ENCODE results near the gene PARL.

- TF ChIP-seq GABPA (IDR thresholded peaks at IDR 0.05; ENCODE audit: low read depth) (no peak), CTCF (IDR thresholded peaks at IDR 0.05 in 2 of 3, conservative IDR thresholded peaks at IDR 0.05 in 1 of 3; ENCODE audit: control insufficient read depth in 2 of 3, extremely low read depth in 1 of 3, insufficient read depth in 1 of 3, low read depth in 3 of 3, low read length in 3 of 3) (no peak), TAF1 (IDR thresholded peaks at IDR 0.05; ENCODE audit: borderline replicate concordance, low read depth, low read length) (no peak)
These were observed 55.2 kb downstream of the PARL start for GRCh38 chr3:183829466-183829865.
